Transverse colon (tissue), 4 donors: Measurements from ENCODE around the gene ZNF516. TPM values are rescaled to one million over a fixed set of nuclear protein-coding genes. Genes with fewer than 3 reads are reported as not detected.
A peak's percentile ranks its signal among the peaks of the same experiment; 100 is the strongest.

ENCODE experiments used
- DNase-seq: peaks from one replicate; pipeline ENCODE4 v3.0.0-alpha.2; 2019
- H3K27ac ChIP-seq, 4 donors: fragments of 200-600 bp; sonication (generic); 2 replicates each; pipeline ENCODE4 v1.5.1; 2016 to 2018; ENCODE audit warnings: inconsistent platforms in 4 of 4
- H3K27me3 ChIP-seq: fragments of 200-600 bp; sonication (generic); 2 replicates; pipeline ENCODE4 v1.5.1; 2017; ENCODE audit warnings: inconsistent platforms
- H3K36me3 ChIP-seq, 4 donors: fragments of 200-600 bp; sonication (generic); 2 replicates each; pipeline ENCODE4 v1.5.1; 2017 to 2019; ENCODE audit warnings: inconsistent platforms in 4 of 4
- H3K4me1 ChIP-seq, 4 donors: fragments of 200-600 bp; sonication (generic); 2 replicates each; pipeline ENCODE4 v1.5.1; 2017 to 2020; ENCODE audit warnings: inconsistent platforms in 4 of 4
- H3K4me3 ChIP-seq, 4 donors: fragments of 200-600 bp; sonication (generic); 1 replicate in 1 of 4; 2 replicates in 3 of 4; pipeline versions ENCODE4 v1.5.1 to v1.6.1; 2017 to 2019; ENCODE audit warnings: inconsistent platforms in 4 of 4
- H3K9me3 ChIP-seq, 2 donors: fragments of 200-600 bp; sonication (generic); 2 replicates each; pipeline ENCODE4 v1.5.1; 2017 to 2019; ENCODE audit warnings: inconsistent platforms in 2 of 2
- EP300 ChIP-seq: sonication (generic); formaldehyde crosslinking; IDR thresholded peaks from one replicate; pipeline ENCODE4 v1.6.1; 2017; ENCODE audit warnings: antibody characterized with exemption, low read depth
- POLR2A ChIP-seq: fragments of 450-650 bp; IDR thresholded peaks from one replicate; pipeline ENCODE4 v1.6.1; 2016; ENCODE audit warnings: antibody characterized with exemption, mild to moderate bottlenecking, moderate library complexity
- POLR2AphosphoS5 ChIP-seq, 3 donors: sonication (generic); formaldehyde crosslinking; IDR thresholded peaks; one replicate each; pipeline ENCODE4 v1.6.1; 2016; ENCODE audit warnings: antibody characterized with exemption in 3 of 3
- WGBS, 2 donors: methylation state at CpG; one replicate each; pipeline ENCODE4 v1.1.5; 2018; ENCODE audit warnings: low coverage in 1 of 2; 5-methylcytosine and 5-hydroxymethylcytosine counted together
- in situ Hi-C, 4 donors: fragments of 200-750 bp; cut with MboI; loops; one replicate each; pipeline versions ENCODE4 v1.15.0 to v1.15.1; 2017; ENCODE audit warnings: low sequenced_read_pairs in 3 of 4, low pct_ligation_motif_present in 1 of 4, low pct_unique_long_range_greater_than_20kb in 1 of 4
- intact Hi-C: fragments of 100-400 bp; cut with DNase I; formaldehyde crosslinking; loops from one replicate; pipeline ENCODE4 v1.15.1; 2023; ENCODE audit warnings: low total_unique reads
- total RNA-seq, 4 donors: library from RNA; depleted of rRNA; stranded (reverse); fragments of >200 nt; gene quantifications; one replicate each; pipeline ENCODE4 v1.1.0, GENCODE V29; 2016
- TF ChIP-seq, protein P1 (sequence below), 5 experiments: fragments of 200-600 bp in 3 of 5; fragments of 450-650 bp in 2 of 5; sonication (generic) in 3 of 5; IDR thresholded peaks; 1 replicate in 2 of 5; 2 replicates in 3 of 5; pipeline ENCODE4 v1.5.1; 2016 to 2017; ENCODE audit warnings: antibody characterized with exemption in 5 of 5, inconsistent platforms in 3 of 5, mild to moderate bottlenecking in 2 of 5, moderate library complexity in 1 of 5

ZNF516 gene
- total RNA-seq, 4 donors from 2014 or later = 19.4 to 37.8 (median 26.7) TPM

DNA sequence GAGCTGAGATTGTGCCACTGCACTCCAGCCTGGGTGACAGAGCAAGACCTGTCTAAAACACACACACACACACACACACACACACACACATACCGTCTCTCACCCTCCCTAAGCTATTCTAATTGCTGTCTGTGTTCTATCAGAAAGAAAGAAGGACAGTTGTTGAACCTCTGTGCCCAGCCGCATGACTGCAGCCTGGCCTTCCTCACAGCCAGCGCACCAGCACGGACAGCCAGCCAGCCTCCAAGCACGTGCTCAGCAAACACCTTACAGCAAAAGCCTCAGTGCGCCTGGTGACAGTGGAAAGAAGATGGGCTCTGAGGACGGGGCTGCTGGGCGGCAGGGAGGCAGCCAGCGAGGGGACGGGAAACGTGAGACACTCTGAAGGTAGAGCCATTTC, 58.0 kb downstream of the ZNF516 start:
- H3K4me1 ChIP-seq = peaks cover 0 to 6% (median 0%) of the 10 kb centered on the region in 4 donors
- no peak for DNase-seq
- TF ChIP-seq, protein P1, sequence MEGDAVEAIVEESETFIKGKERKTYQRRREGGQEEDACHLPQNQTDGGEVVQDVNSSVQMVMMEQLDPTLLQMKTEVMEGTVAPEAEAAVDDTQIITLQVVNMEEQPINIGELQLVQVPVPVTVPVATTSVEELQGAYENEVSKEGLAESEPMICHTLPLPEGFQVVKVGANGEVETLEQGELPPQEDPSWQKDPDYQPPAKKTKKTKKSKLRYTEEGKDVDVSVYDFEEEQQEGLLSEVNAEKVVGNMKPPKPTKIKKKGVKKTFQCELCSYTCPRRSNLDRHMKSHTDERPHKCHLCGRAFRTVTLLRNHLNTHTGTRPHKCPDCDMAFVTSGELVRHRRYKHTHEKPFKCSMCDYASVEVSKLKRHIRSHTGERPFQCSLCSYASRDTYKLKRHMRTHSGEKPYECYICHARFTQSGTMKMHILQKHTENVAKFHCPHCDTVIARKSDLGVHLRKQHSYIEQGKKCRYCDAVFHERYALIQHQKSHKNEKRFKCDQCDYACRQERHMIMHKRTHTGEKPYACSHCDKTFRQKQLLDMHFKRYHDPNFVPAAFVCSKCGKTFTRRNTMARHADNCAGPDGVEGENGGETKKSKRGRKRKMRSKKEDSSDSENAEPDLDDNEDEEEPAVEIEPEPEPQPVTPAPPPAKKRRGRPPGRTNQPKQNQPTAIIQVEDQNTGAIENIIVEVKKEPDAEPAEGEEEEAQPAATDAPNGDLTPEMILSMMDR (IDR thresholded peaks at IDR 0.05) = no peak
- TF ChIP-seq POLR2AphosphoS5 (IDR thresholded peaks at IDR 0.05) = peak in 2 of 3 donors; percentile 72 to 88
- TF ChIP-seq EP300 = peak; percentile 55
- no peaks in the 10 kb centered on the region for H3K9me3 ChIP-seq
- intact Hi-C loops (no loop called here), in situ Hi-C loops (no loop called here)
- no peaks in the 10 kb centered on the region for H3K27me3 ChIP-seq
- WGBS, 2 donors = 87% methylated on average over 11 of the region's 11 CpGs; no CpG with 5 or more reads in 1 of the 2 donors
- peaks cover 0 to 5% (median 2%) of the 10 kb centered on the region in 4 donors for H3K36me3 ChIP-seq
- no peak overlapping the region for H3K27ac ChIP-seq
- no peak overlapping the region for H3K4me3 ChIP-seq

GRCh38 chr18:76436342-76436741, 58.7 kb downstream of the ZNF516 start:
- Histone ChIP-seq H3K27me3 (no peaks in the 10 kb centered on the region), H3K4me1 (peaks cover 0 to 8% (median 0%) of the 10 kb centered on the region in 4 donors), H3K4me3 (no peak overlapping the region), H3K27ac (no peak overlapping the region), H3K36me3 (no peaks in the 10 kb centered on the region), H3K9me3 (no peaks in the 10 kb centered on the region)
- intact Hi-C loops = no loop called here
- no peak for TF ChIP-seq EP300
- TF ChIP-seq POLR2AphosphoS5 (IDR thresholded peaks at IDR 0.05) = no peak
- in situ Hi-C loops = no loop called here
- no peak for DNase-seq
- WGBS, 2 donors = 91 to 100% methylated on average over 1 to 16 of the region's 16 CpGs

DNA sequence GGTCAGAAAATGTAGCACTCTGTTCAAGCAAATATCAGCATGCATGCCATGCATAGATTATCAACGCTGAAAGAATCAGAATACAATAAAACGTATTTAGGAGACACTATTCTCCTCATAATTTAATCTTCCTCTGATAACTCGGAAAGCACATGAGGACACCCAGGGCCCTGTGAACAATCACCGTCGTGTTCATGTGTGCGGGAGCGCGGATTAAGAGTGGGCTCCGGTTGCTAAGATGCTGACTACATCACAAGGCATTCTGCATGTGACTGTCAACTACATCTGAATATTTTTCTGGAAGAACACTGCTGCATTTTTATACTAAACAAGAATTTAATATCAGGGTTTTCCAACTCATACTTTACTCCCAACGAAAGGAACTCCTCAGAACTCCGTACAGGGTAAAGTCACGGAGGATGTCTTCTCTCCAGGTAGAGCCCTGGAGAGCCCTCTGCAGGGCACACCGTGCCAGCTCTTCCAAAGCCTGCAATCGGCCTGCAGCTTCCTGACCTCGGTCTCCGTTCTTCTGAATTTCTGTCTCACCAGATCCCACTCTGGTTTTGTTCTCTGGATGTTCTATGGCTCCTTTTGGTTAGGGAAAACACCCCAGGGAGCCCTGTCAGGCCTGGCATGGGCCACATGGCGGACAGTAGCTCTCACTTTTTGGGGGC, 59.6 kb downstream of the ZNF516 start:
- H3K4me1 ChIP-seq = peaks cover 0 to 10% (median under 1%) of the 10 kb centered on the region in 4 donors
- H3K36me3 ChIP-seq = no peaks in the 10 kb centered on the region
- TF ChIP-seq POLR2AphosphoS5 (IDR thresholded peaks at IDR 0.05) (no peak), POLR2A (no peak)
- TF ChIP-seq, protein P1 (IDR thresholded peaks at IDR 0.05) = peak in 1 of 5 experiments; percentile 3
- intact Hi-C loops = no loop called here
- H3K27me3 ChIP-seq = no peaks in the 10 kb centered on the region
- no peak overlapping the region for H3K27ac ChIP-seq
- H3K4me3 ChIP-seq = no peak overlapping the region
- WGBS, 2 donors = 88% methylated on average over 9 to 17 of the region's 17 CpGs
- no peak for DNase-seq
- in situ Hi-C loops = no loop called here
- no peaks in the 10 kb centered on the region for H3K9me3 ChIP-seq

DNA sequence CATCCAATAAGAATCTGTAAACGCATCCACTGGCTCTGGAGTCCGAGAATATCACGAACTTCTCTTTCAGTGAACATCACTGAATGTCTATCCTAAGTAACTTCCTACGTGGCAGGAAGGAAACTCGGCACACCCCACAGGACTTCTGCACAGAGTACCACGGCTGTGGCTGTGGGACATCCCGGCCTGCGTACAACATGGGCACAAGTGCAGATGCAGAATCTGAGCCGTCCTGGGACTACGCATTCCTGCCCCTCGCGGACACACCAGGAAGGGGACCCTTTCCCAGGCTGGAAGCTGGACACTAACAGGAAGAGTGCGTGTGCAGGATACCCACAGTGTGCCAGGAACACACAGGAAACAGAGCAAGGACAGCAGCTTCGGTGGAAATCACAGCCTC, 60.6 kb downstream of the ZNF516 start:
- Histone ChIP-seq H3K27ac (no peak overlapping the region), H3K4me1 (peaks cover 0 to 15% (median 4%) of the 10 kb centered on the region in 4 donors), H3K9me3 (no peaks in the 10 kb centered on the region), H3K27me3 (no peaks in the 10 kb centered on the region), H3K4me3 (no peak overlapping the region), H3K36me3 (no peaks in the 10 kb centered on the region)
- WGBS, 2 donors = 77 to 91% methylated on average over 6 to 14 of the region's 14 CpGs
- TF ChIP-seq, protein P1 (IDR thresholded peaks at IDR 0.05) = no peak
- TF ChIP-seq POLR2AphosphoS5 (IDR thresholded peaks at IDR 0.05) = no peak
- no peak for TF ChIP-seq POLR2A
- TF ChIP-seq EP300 = no peak
- intact Hi-C loops (no loop called here), in situ Hi-C loops (no loop called here)
- no peak for DNase-seq

DNA sequence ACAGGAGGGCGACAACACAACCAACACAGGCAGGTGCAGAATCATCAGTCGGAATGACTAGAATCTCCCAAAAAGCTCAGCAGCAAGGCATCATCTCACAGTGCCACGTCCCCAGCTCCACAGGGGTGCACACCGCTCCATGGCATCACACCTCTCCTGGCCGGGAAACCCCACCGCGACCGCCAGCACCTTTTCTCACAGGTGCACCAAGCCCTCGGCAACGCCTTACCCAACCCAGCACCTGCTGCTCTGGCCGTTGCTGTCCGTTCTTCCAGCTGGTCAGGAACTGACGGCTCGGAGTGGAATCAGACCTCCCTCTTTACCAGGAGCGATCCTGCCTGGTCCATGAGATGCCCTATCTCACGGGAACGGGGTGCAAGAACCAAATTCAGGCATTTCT, 61.3 kb downstream of the ZNF516 start:
- Histone ChIP-seq H3K4me3 (no peak overlapping the region), H3K36me3 (no peaks in the 10 kb centered on the region), H3K27ac (no peak overlapping the region), H3K27me3 (no peaks in the 10 kb centered on the region), H3K9me3 (no peaks in the 10 kb centered on the region), H3K4me1 (peaks cover 0 to 18% (median 9%) of the 10 kb centered on the region in 4 donors)
- 95 to 100% methylated on average over 1 to 17 of the region's 17 CpGs for WGBS, 2 donors
- DNase-seq = no peak
- in situ Hi-C loops = no loop called here
- intact Hi-C loops = no loop called here
- no peak for TF ChIP-seq POLR2A
- TF ChIP-seq, protein P1 (IDR thresholded peaks at IDR 0.05) = no peak
- no peak for TF ChIP-seq POLR2AphosphoS5 (IDR thresholded peaks at IDR 0.05)
- TF ChIP-seq EP300 = no peak
